ENCODE data around the gene PLXNA3.

Gene PLXNA3

GRCh38 chrX:154507673-154508383 lies 49.7 kb downstream of the PLXNA3 start:
- no peaks in the 10 kb centered on the region for H3K9me3 ChIP-seq (replicated peaks; ENCODE audit: insufficient read depth, low read length)
- H3K9me2 ChIP-seq (replicated peaks; ENCODE audit: insufficient read depth, low read length), result no peaks in the 10 kb centered on the region
- no peaks in the 10 kb centered on the region for H3K4me1 ChIP-seq (ENCODE audit: low read length)
- H3K9ac ChIP-seq (ENCODE audit: low read length), result no peak overlapping the region
- H4K20me1 ChIP-seq (ENCODE audit: insufficient read depth, low read length), result no peaks in the 10 kb centered on the region
- H3K4me3 ChIP-seq (ENCODE audit: low read length), result no peak overlapping the region
- no peaks in the 10 kb centered on the region for H3F3A ChIP-seq (ENCODE audit: insufficient read depth, low read length)
- H2AFZ ChIP-seq (ENCODE audit: low read length), result no peak overlapping the region
- H3K79me2 ChIP-seq (ENCODE audit: low read length), result no peaks in the 10 kb centered on the region
- TF ChIP-seq EZH2phosphoT487 (IDR thresholded peaks at IDR 0.05; ENCODE audit: low read length) (no peak), EZH2 (optimal IDR thresholded peaks at IDR 0.05; ENCODE audit: low read depth, low read length) (no peak), CTCF (IDR thresholded peaks at IDR 0.05; ENCODE audit: low read length) (no peak)
- no peak for DNase-seq
- no peak overlapping the region for H3K4me2 ChIP-seq (ENCODE audit: low read depth, low read length)
- H3K36me3 ChIP-seq (replicated peaks; ENCODE audit: insufficient read depth, low read length), result no peaks in the 10 kb centered on the region
- no peaks in the 10 kb centered on the region for H3K27me3 ChIP-seq (replicated peaks; ENCODE audit: insufficient read depth, low read length)
- H3K27ac ChIP-seq (ENCODE audit: low read length), result no peak overlapping the region

GRCh38 chrX:154508384-154508745 lies 50.3 kb downstream of the PLXNA3 start:
- no peak for TF ChIP-seq EZH2phosphoT487 (IDR thresholded peaks at IDR 0.05; ENCODE audit: low read length)
- TF ChIP-seq EZH2 (optimal IDR thresholded peaks at IDR 0.05; ENCODE audit: low read depth, low read length), result no peak
- TF ChIP-seq CTCF (IDR thresholded peaks at IDR 0.05; ENCODE audit: low read length), result no peak
- Histone ChIP-seq H3K36me3 (replicated peaks; ENCODE audit: insufficient read depth, low read length) (no peaks in the 10 kb centered on the region), H4K20me1 (ENCODE audit: insufficient read depth, low read length) (no peaks in the 10 kb centered on the region)

GRCh38 chrX:154509455-154509854 lies 51.4 kb downstream of the PLXNA3 start:
- TF ChIP-seq EZH2 (optimal IDR thresholded peaks at IDR 0.05; ENCODE audit: low read depth, low read length) (no peak), CTCF (IDR thresholded peaks at IDR 0.05; ENCODE audit: low read length) (no peak), EZH2phosphoT487 (IDR thresholded peaks at IDR 0.05; ENCODE audit: low read length) (no peak)
- no peaks in the 10 kb centered on the region for H3K9me2 ChIP-seq (replicated peaks; ENCODE audit: insufficient read depth, low read length)

More at GRCh38 chrX:154508384-154508745, 50.3 kb downstream of the PLXNA3 start:
- H3K4me2 ChIP-seq (ENCODE audit: low read depth, low read length), result no peak overlapping the region
- H3K9ac ChIP-seq (ENCODE audit: low read length), result no peak overlapping the region
- H3K27ac ChIP-seq (ENCODE audit: low read length), result no peak overlapping the region
- H3K4me1 ChIP-seq (ENCODE audit: low read length), result no peaks in the 10 kb centered on the region
- no peaks in the 10 kb centered on the region for H3K9me2 ChIP-seq (replicated peaks; ENCODE audit: insufficient read depth, low read length)
- H3F3A ChIP-seq (ENCODE audit: insufficient read depth, low read length), result no peaks in the 10 kb centered on the region
- DNase-seq, result no peak
- H3K4me3 ChIP-seq (ENCODE audit: low read length), result no peak overlapping the region
- H2AFZ ChIP-seq (ENCODE audit: low read length), result no peak overlapping the region
- no peaks in the 10 kb centered on the region for H3K9me3 ChIP-seq (replicated peaks; ENCODE audit: insufficient read depth, low read length)
- no peaks in the 10 kb centered on the region for H3K27me3 ChIP-seq (replicated peaks; ENCODE audit: insufficient read depth, low read length)
- H3K79me2 ChIP-seq (ENCODE audit: low read length), result no peaks in the 10 kb centered on the region

More at GRCh38 chrX:154509455-154509854, 51.4 kb downstream of the PLXNA3 start:
- Histone ChIP-seq H3F3A (ENCODE audit: insufficient read depth, low read length) (no peaks in the 10 kb centered on the region), H3K27me3 (replicated peaks; ENCODE audit: insufficient read depth, low read length) (no peaks in the 10 kb centered on the region), H3K27ac (ENCODE audit: low read length) (no peak overlapping the region), H3K79me2 (ENCODE audit: low read length) (no peaks in the 10 kb centered on the region), H4K20me1 (ENCODE audit: insufficient read depth, low read length) (no peaks in the 10 kb centered on the region), H3K4me3 (ENCODE audit: low read length) (no peak overlapping the region), H3K36me3 (replicated peaks; ENCODE audit: insufficient read depth, low read length) (no peaks in the 10 kb centered on the region), H3K4me2 (ENCODE audit: low read depth, low read length) (no peak overlapping the region), H2AFZ (ENCODE audit: low read length) (no peak overlapping the region), H3K9me3 (replicated peaks; ENCODE audit: insufficient read depth, low read length) (no peaks in the 10 kb centered on the region), H3K4me1 (ENCODE audit: low read length) (no peaks in the 10 kb centered on the region), H3K9ac (ENCODE audit: low read length) (no peak overlapping the region)
- no peak for DNase-seq
